HS-27A (cell line): ENCODE data around the gene IGSF9B.

Source experiments
- DNase-seq: peaks from one replicate; pipeline ENCODE4 v3.0.0-alpha.2; 2012; ENCODE audit warnings: low read depth, missing footprints

Gene IGSF9B

GRCh38 chr11:133953999-133954398, 2.8 kb downstream of the IGSF9B start:
- no peak for DNase-seq

- DNase-seq, result no peak
Measured at GRCh38 chr11:133953547-133953946, 3.2 kb downstream of the IGSF9B start.

GRCh38 chr11:133952199-133953190, 4.3 kb downstream of the IGSF9B start:
- DNase-seq, result no peak

- DNase-seq, result no peak
Measured at GRCh38 chr11:133951327-133952198, 5.2 kb downstream of the IGSF9B start.

GRCh38 chr11:133950874-133951326, 5.9 kb downstream of the IGSF9B start:
- no peak for DNase-seq

GRCh38 chr11:133950421-133950820, 6.3 kb downstream of the IGSF9B start:
- DNase-seq, result no peak

- no peak for DNase-seq
Measured at GRCh38 chr11:133949129-133949528, 7.6 kb downstream of the IGSF9B start.

- DNase-seq, result no peak
Measured at GRCh38 chr11:133948711-133949110, 8.1 kb downstream of the IGSF9B start.

GRCh38 chr11:133947321-133947756, 9.4 kb downstream of the IGSF9B start:
- no peak for DNase-seq

- DNase-seq, result no peak
Measured at GRCh38 chr11:133946541-133947318, 10.0 kb downstream of the IGSF9B start.

GRCh38 chr11:133946051-133946450, 10.7 kb downstream of the IGSF9B start:
- DNase-seq, result no peak

- no peak for DNase-seq
Measured at GRCh38 chr11:133945087-133945974, 11.4 kb downstream of the IGSF9B start.

- no peak for DNase-seq
Measured at GRCh38 chr11:133943950-133944698, 12.6 kb downstream of the IGSF9B start.

GRCh38 chr11:133942577-133942976, 14.2 kb downstream of the IGSF9B start:
- no peak for DNase-seq

GRCh38 chr11:133941546-133941945, 15.2 kb downstream of the IGSF9B start:
- DNase-seq, result no peak

- no peak for DNase-seq
Measured at GRCh38 chr11:133940034-133940433, 16.7 kb downstream of the IGSF9B start.

- no peak for DNase-seq
Measured at GRCh38 chr11:133939558-133939957, 17.2 kb downstream of the IGSF9B start.

GRCh38 chr11:133938166-133938565, 18.6 kb downstream of the IGSF9B start:
- no peak for DNase-seq

GRCh38 chr11:133937468-133937867, 19.3 kb downstream of the IGSF9B start:
- DNase-seq, result no peak

GRCh38 chr11:133937015-133937414, 19.8 kb downstream of the IGSF9B start:
- DNase-seq, result no peak
